ENCODE results near the gene CALR3.
"Not testable (repeated sequence)": the region's sequence is repeated elsewhere in the genome, so short reads cannot be mapped to it uniquely, and the experiment has no call there.

CALR3 gene

GRCh38 chr19:16456652-16457194, 39.2 kb downstream of the CALR3 start:
- DNase-seq: no peak

- no peak for DNase-seq
Observed at GRCh38 chr19:16455489-16455888, 40.5 kb downstream of the CALR3 start.

GRCh38 chr19:16454351-16454918, 41.5 kb downstream of the CALR3 start:
- DNase-seq: no peak

- DNase-seq: no peak
Observed at GRCh38 chr19:16452325-16452724, 43.6 kb downstream of the CALR3 start.

- no peak for DNase-seq
Observed at GRCh38 chr19:16449330-16449961, 46.5 kb downstream of the CALR3 start.

- not testable (repeated sequence) for DNase-seq
Observed at GRCh38 chr19:16448872-16449271, 47.1 kb downstream of the CALR3 start.

- no peak for DNase-seq
Observed at GRCh38 chr19:16446724-16447368, 49.1 kb downstream of the CALR3 start.

GRCh38 chr19:16446108-16446723, 49.8 kb downstream of the CALR3 start:
- DNase-seq: no peak

GRCh38 chr19:16445238-16446107, 50.5 kb downstream of the CALR3 start:
- DNase-seq: no peak

- DNase-seq: no peak
Observed at GRCh38 chr19:16444269-16444600, 51.7 kb downstream of the CALR3 start.

- no peak for DNase-seq
Observed at GRCh38 chr19:16442386-16443276, 53.3 kb downstream of the CALR3 start.

GRCh38 chr19:16441661-16442162, 54.3 kb downstream of the CALR3 start:
- DNase-seq: no peak

- DNase-seq: no peak
Observed at GRCh38 chr19:16436780-16437332, 59.1 kb downstream of the CALR3 start.

- DNase-seq: no peak
Observed at GRCh38 chr19:16435999-16436650, 59.8 kb downstream of the CALR3 start.

- no peak for DNase-seq
Observed at GRCh38 chr19:16435238-16435917, 60.6 kb downstream of the CALR3 start.

GRCh38 chr19:16433986-16434385, 62.0 kb downstream of the CALR3 start:
- no peak for DNase-seq

- no peak for DNase-seq
Observed at GRCh38 chr19:16429759-16430091, 66.2 kb downstream of the CALR3 start.

GRCh38 chr19:16429066-16429758, 66.8 kb downstream of the CALR3 start:
- DNase-seq: peak; percentile 79 to 93

Data from cerebellar nuclear complex (tissue), 1 donor.